CD4-positive, alpha-beta T cell treated with Interleukin-21 for 1 hour (primary cell): ENCODE results near the gene TTC7B.

Source experiments
- DNase-seq: peaks from one replicate; pipeline ENCODE4 v3.0.0-alpha.2; 2020

Gene TTC7B

DNA sequence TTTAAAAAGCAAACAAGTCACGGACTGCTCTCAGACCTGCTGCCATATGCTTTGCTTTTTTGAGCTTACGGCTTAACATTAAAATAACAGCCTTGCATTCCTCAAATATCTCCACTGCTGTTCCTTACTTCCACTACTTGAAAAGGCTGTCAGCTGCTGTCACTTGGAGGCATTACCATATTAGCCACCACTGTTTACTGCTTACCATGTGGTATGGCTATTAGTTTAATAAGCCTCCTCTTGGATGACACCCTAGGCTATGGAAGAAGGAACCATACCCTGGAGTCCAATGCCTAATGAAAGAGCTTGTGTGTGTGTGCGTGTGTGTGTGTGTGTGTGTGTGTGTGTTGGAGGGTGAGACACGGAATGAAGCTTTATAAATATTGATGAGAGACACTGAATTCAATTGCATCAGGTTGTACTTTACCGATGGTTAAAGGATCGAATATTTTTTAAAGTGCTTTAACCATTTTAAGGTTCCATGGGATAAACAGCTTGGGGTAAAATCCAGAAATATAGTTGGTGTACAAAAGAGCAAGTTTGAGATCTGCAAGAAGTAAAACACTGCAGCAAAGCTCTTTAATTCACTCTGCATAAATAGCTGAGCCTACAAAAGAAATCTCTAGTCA is 174.5 kb downstream of the TTC7B start:
- no peak for DNase-seq

DNA sequence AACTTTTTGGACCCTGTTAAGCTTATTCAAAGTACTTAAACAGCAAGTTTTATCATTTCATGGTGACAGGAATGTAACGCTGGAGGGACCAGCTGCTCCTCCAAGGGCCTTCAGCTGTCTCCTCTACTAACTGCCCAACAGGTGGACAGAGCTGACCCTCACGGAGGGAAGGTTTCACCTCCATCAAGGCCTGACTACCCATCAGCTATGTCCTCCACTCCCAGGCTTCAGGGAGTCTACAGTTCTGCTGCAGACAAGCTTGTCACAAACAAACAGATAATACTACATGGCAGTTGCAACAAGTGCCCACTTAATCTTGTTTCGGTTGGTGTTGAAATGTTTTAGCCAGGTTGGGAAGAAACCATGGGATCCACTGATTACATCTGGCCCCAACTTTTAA is 175.1 kb downstream of the TTC7B start:
- DNase-seq: no peak

DNA sequence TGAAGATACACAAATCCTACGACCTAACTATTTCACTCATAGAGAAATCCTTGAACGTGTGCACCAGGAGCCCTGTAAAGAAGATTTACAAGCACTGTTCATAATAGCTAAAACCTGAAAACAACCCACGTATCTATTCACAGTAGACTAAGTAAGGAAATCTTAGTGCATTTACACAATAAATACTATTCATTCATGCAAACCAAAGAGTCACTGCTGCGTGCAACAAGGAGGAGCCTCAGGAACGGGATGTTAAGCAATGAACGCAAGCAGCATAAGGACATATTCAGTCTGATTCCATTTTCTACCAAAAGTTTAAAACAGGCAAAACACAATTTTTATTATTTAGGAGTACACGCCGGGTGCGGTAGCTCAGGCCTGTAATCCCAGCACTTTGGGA is 176.6 kb downstream of the TTC7B start:
- DNase-seq: no peak

DNA sequence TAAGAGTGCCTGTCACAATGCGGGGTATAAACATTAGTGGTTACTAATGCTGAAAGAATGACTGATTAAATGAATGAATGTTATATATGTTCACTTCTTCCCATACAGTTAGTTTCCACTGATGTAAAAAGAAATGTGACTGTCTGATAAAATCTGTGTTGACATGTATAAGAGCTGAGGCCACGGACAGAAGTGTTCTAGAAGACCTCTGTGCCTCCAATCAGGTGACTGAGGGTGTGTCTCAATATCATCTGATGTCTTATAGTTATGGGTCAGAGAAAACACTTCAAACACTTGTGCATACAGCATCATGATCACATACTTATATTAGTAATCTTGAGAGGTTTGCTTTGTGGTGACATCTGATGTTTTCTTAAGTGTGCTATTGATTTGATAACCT is 183.4 kb downstream of the TTC7B start:
- no peak for DNase-seq

DNA sequence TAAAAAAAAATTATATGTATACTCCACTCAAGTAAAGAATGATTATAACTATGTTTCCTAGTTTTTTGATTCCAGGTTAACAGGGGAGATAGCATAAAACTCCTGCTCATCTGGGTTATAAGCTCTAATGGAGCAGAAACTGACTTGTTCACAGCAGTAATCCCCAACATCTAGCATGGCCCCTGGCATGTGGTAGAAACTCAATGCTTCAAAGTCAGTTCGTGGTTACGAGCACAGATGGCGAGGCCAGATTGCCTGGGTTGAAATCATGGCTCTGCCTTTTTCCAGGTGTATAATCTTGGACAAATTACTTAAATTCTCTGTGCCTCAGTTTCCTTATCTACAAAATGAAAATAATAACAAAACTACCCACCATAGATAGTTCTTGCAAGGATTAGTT is 183.8 kb downstream of the TTC7B start:
- no peak for DNase-seq

DNA sequence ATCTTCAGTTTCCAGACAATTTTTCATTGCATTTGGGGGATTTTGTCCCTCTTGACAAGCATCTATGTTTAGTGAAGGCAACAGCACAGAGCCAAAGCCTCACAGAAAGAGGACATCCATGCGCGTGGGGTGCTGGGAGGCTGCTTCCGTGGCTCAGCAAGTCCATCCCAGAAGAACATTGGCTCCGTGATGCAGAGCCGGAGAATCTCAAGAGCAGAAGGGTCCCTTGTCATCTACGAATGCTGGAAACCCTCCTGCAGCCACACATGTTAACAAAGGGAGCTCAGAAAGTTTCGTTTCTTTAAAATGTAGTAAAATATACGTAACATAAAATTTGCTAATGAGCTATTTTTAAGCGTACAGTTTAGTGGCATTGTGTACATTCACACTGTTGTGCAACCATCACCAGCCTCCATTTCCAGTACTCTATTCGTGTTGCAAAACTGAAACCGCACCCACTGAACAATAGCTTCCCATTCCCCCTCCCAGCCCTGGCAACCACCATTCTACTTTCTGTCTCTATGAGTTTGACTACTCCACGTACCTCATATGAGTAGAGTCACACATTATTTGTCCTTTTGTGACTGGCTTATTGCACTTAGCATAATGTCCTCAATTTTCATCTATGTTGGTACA is 185.9 kb downstream of the TTC7B start:
- no peak for DNase-seq

DNA sequence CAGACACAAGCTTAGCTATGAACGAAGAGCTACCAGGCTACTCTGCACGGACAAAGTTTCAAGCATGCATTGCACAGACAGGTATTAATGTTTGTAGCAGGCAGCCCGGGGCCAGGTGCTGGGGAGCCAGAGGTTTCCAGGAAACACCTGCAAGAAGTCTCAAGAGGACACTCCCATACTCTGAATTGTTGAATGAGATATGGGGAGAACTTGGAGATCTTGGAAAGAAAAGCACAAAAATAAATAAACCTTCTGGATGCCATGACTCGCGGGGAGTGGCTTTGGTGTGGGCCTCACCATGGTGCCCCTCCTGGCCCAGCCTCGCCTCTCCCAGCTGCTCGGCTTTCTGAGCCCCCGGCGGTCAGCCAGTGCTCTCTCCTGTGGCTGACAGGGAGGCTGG is 186.8 kb downstream of the TTC7B start:
- DNase-seq: no peak

DNA sequence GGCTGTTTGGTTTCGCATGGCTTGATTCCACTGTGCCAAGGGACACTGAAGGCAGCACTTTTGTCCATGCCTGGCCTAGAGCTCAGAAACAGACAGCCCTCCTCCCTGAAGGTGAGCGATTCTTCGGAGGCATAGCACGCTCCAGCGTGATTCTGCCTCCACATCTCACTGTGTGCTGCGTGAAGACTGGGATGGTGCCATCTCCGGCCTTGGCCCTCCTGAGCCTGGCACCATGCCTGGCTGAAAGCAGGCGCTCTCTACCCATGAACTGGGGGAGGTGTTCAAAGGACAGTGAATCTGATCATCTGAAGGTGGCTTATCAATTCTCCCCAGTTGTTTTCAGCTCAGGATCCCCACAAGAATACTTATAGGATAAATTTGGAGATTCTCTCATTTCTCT is 187.4 kb downstream of the TTC7B start:
- DNase-seq: no peak

DNA sequence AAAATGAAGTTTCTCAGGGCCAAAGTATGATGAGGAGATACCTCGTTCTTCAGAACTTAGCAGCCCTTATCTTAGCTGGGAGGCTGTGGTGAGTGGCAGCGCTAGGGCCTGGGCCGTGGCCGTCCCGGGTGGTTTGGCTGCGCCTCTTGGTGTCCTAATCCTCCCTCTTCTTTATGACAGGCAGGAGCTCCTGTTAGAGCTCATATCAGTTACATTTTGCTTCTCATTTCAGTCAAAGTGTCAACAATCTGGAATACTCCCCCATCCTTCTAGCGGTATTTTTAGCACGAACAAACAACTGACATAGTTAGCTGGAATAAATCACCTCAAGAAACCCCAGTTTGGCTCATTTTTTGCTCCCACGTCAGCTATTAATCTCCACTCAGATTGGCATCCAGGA is 188.8 kb downstream of the TTC7B start:
- DNase-seq: no peak

DNA sequence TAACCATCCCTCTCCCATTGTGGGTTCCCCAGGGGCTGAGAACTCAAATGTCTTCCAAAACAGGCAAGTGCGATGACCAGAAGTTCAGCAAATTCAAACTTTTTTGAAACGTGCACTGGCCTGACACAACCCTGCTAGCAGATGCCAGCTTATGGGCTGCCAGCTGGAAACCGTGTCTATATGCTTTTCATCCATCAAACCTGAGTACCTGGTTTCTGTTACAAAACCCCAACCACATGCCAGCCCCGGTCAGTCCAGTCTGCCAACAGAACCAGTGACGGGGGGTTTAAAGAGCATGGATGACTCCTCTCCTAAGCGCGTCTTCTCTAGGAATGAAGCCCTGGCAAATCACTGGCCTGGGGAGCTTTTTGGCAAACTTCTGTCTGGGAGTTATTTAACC is 189.7 kb downstream of the TTC7B start:
- no peak for DNase-seq

DNA sequence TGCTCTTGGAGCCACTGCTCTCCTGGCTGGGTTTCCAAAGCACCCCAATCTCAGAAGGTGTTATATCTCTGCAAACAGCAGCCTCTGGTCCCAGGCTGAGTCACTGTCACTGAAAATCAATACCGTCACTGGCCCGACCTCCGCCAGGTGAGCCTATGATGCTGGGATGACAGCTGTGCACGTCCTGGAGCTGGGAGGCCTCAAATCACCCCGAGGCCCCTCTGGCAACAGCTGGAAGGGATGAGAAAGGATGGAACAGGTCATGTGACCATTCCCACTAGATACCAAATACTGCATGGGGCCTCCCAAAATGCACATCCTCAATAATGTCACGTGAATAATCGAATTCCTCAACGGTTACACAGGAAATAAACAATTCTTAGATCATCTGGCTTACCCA is 190.8 kb downstream of the TTC7B start:
- DNase-seq: no peak

DNA sequence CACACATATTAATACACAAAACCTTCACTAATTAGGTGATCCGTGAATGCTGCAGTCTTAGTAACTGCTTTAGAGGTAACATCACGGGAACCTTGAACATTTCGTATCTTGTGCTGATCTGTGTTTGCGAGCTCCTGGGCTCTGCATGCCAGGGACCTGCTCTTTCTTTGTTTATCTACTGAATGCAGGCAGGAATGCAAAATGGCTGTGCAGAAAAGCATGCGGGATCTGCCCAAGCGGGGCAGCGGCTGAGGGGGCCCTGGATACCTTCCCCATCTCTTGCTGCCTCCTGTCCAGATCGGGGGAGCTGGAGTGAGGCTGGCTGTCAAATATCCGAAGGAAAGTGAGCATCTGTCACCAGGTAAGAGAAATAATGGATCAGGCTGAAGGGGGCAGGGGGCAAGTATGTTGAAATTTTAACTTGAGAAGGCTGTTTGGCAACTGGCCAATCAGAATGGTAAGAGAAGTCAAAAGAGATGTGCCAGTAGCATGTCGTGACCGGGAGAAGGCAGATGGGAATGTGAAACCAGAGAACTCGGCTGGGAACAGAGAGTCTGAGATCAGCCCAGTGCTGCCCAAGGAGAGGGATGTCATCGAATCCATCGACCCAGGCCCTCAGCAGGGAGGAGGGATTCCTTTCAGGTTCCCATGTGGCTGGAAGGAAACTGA is 191.4 kb downstream of the TTC7B start:
- DNase-seq: no peak

DNA sequence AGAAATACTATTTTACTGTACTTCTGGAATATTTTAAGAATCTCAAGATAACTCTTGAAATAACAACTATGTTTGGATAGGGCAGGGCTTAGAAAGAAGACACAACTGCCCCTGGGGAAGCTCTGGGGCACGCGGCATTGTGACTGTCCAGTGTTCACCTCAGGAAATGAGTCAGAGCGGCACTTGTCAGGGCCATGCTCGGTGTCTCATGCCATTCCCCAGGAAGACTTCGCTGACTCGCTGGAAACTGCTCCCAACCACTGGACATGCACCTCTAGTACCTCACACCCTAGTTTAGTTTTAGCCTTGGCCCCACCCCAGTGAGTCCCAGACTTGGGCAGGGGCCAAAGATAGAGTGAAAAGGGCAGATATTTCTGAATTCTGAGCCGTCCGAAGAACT is 192.0 kb downstream of the TTC7B start:
- no peak for DNase-seq

DNA sequence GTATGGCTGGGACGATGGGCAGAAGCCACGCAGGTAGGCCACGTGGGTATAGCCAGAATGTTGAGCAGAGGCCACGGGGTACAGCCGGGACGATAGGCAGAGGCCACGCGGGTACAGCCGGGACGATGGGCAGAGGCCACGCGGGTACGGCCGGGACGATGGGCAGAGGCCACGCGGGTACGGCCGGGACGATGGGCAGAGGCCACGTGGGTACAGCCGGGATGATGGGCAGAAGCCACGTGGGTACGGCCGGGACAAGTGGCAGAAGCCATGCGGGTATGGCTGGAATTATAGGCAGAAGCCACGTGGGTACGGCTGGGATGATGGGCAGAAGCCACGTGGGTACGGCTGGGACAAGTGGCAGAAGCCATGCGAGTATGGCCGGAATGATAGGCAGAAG is 195.0 kb downstream of the TTC7B start:
- no peak for DNase-seq

DNA sequence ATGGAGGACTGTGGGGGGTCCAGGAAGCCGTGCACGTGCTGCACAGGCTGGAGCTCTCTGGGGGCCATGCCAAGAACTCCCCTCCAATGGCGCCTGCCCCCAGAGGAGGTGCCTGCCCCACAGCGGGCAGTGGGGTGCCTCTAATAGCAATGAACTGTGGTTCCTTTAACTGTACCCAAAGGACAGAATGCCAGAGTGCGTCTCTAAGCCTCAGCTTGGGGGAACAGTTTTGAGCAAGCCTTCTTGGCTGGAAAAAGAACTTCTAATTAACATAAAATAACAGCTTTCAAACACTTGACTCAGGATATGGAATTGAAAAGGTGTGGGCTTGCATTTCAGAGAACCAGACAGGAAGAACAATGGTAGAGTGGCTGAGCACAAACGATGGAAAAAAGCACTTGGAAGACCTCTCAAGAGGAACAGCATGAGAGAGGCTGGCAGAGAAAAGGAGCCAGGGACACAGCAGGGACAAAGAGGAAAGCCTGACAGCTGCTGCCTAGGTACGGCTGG is 195.6 kb downstream of the TTC7B start:
- no peak for DNase-seq

DNA sequence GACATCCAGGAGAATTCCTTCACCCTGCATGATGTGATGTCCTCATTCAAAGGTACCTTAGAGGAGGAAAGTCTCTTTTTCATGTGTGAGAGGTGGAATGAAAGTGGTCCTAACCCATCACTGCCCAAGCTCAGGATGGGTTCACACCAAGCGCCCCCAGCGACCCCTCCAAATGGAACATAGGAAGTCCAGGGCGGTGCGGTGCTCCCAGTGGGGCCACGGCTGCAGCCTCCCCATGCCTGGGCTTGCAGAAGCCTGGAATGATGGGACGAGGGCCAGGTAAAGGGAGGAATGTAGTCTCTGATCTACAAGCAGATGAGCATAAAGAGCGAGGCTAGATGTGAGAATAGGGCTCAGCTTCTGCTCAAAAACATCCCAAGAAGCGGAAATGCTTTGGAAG is 196.3 kb downstream of the TTC7B start:
- no peak for DNase-seq

DNA sequence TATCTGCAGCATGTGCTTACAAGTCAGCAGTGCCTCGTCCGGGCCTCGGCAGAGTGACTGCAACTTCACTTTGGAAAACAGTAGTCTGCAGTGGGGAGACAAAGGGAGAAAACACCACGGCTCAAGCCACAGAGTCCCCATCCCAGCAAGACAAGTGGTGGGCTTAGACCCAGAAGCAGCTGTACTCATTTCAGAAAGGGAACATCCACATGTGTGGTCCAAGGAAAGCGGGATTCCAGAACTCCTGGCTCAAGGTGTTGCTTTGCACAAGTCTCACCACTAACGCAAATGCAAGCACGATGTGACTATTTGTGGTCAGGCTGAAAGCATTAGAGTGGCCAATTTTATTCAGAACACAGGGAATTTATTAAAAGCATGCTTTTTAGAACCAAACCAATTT is 198.3 kb downstream of the TTC7B start:
- DNase-seq: no peak

DNA sequence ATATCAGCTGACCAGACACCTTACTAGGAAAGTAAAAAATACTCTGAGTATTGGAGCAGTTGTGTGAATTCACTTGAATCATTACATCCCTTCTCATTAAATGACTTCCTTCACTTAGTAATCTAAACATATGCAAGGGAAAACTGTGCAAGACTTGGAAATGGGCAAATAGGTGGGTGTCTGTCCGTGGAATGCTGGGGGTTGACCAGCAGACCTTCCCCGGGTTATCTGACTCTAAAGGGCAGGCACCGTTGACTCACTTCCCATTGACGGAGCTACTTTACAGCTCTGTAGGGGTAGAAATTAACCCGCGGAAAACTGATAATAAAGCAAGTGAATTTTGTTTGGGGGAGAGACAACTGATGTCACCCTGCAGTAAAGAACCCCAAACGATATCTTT is 199.3 kb downstream of the TTC7B start:
- DNase-seq: no peak

DNA sequence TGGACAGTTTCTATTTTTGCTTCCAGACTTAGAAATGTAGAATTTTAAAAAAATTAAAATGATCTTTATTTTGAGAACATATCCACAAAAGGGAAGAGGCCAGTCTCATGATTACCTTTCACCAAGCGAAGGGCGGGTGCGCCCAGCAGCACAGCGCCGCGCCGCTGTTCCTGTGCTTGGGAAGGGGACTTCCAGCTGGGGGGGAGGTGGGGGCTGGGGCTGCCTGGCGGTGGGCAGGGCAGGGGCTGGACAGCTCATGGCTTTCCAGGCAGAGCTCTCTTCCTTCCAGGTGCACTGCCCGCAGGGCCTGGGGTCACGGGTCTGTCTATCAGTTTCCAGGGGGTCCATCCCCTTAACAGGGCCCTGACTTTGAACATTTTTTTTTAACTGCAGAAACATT is 199.9 kb downstream of the TTC7B start:
- DNase-seq: no peak

DNA sequence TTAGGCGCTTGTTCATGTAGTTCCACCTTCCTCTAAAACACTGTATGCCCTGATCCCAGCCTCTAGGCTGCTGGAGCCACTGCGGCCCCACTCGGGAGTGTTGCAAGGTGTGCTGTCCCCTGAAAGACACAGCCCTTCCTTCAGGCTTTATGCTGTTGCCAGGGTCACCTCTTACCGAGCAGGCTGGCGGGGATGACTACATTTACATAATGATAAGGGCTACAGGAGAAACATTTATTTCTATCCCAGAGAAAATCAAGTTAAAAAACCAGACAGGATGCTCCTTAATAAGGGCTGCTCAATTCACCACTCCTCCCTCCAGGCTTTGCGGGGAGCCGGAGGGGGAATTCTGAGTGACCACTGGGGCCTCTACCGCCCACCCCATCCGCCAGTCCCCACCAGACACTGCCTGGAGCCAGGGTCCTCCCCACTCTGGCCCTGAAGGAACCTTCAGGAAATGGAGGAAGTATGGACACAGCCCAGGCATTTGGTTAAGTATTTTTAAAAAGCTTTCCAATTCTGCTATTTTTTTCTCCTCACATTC is 200.6 kb downstream of the TTC7B start:
- no peak for DNase-seq

DNA sequence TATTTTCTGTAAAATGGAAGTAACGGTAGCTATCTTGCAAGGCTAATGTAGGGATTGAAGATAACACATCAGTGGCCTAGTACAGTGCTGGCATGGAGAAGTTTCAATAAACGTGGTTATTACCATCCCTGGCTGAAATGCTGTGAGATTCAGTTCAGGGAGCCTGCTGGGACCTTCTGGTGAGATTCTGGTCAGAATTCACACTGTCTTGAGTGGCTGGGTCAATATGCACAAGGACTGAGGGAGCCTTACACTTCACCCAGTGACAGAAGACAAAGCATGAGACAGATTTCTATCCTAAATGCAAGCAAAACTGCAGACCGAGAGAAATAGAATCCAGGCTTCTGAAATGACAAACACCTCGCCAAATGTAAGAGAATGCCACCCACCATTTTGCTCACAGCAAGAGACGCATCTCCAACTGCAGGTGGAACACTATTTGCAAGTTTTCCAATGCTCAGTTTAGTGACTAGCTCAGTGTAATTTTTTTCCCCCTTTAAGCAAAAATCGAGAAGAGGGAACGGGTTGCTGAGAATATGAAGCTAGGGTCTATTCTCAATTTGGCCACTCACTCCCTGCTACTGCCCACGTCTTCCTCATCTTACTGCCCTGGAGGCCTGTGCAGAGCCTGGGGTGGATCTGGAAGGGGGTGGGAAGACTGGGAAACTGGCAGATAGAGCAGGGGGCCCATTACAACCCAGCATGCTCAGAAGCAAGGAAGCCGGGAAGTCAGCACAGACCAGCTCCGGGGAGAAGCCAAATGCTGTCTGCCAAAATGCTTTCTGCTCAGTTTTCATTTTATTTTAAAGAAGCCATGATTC is 201.3 kb downstream of the TTC7B start:
- DNase-seq: no peak

DNA sequence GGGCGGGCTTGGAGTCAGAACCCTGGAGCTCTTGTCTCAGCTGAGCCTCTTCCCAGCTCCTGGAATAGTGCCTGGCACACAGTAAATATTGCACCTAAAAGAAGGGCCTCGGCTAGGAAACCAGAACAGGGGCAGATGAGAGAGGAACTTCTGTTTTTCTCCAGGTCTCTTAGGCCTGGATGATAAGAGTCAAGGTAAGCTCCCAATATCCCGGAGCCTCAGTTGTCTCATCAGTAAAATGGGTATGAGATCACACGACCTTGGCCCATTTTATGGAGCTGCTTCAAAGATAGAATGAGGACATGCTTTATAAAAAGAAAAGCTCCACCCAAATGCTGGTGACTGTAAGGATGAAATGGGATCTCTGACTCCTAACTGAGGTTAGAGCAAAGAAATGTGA is 202.2 kb downstream of the TTC7B start:
- DNase-seq: no peak

DNA sequence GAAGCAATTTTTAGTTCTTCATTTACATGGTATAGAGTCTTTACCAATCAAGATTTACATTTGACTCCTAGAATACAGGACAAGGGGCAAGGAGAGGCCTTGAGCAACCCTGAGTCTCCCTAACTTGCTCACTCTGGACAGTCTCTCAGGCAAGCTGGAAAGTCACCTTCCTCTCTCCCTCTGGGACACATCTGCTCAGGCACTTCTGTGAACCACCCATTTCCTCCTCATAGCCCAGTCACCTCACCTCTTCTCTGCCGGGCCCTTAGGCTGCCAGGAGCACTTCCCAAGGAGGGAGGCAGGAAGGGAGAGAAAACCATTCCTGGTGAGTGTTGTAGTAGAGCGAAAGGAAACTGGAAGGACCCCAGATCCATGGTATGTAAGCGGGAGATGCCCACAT is 202.8 kb downstream of the TTC7B start:
- no peak for DNase-seq
